Spleen (tissue), 11 donors: Measurements from ENCODE around the gene KCNK6. TPM values are rescaled to one million over a fixed set of nuclear protein-coding genes. Genes with fewer than 3 reads are reported as not detected.

ENCODE experiments used
- DNase-seq: peaks from one replicate; pipeline ENCODE4 v3.0.0-alpha.2; 2020
- H3K27ac ChIP-seq, 8 donors: fragments of 200-600 bp; sonication (generic) in 7 of 8; 1 replicate in 4 of 8; 2 replicates in 4 of 8; pipeline versions ENCODE4 v1.5.0 to v1.8.0; 2016 to 2021; ENCODE audit warnings: inconsistent platforms in 4 of 8, mild to moderate bottlenecking in 4 of 8, moderate library complexity in 1 of 8
- H3K27me3 ChIP-seq, 7 donors: fragments of 200-600 bp; sonication (generic) in 6 of 7; replicated peaks in 1 of 7; 1 replicate in 4 of 7; 2 replicates in 3 of 7; pipeline versions ENCODE4 v1.5.0 to v1.8.0; 2016 to 2021; ENCODE audit warnings: inconsistent platforms in 3 of 7, mild to moderate bottlenecking in 1 of 7
- H3K36me3 ChIP-seq, 6 donors: fragments of 200-600 bp; sonication (generic) in 5 of 6; 1 replicate in 4 of 6; 2 replicates in 2 of 6; pipeline versions ENCODE4 v1.5.0 to v1.8.0; 2016 to 2021; ENCODE audit warnings: inconsistent platforms in 2 of 6
- H3K4me1 ChIP-seq, 6 donors: fragments of 200-600 bp; sonication (generic) in 5 of 6; 1 replicate in 3 of 6; 2 replicates in 3 of 6; pipeline versions ENCODE4 v1.5.0 to v1.8.0; 2016 to 2021; ENCODE audit warnings: inconsistent platforms in 3 of 6
- H3K4me3 ChIP-seq, 8 donors: fragments of 200-600 bp; sonication (generic) in 7 of 8; 1 replicate in 4 of 8; 2 replicates in 4 of 8; pipeline versions ENCODE4 v1.5.0 to v1.8.0; 2016 to 2021; ENCODE audit warnings: inconsistent platforms in 4 of 8, mild to moderate bottlenecking in 4 of 8, moderate library complexity in 2 of 8
- H3K9me3 ChIP-seq, 8 donors: fragments of 200-600 bp; sonication (generic) in 7 of 8; 1 replicate in 4 of 8; 2 replicates in 4 of 8; pipeline versions ENCODE4 v1.5.0 to v1.8.0; 2016 to 2021; ENCODE audit warnings: inconsistent platforms in 4 of 8
- CTCF ChIP-seq, 11 experiments: fragments of 200-600 bp in 7 of 11; fragments of 450-650 bp in 4 of 11; sonication (generic) in 4 of 11; IDR thresholded peaks in 8 of 11; conservative IDR thresholded peaks in 3 of 11; 1 replicate in 7 of 11; 2 replicates in 4 of 11; pipeline versions ENCODE4 v1.4.0 to v1.8.0; 2016 to 2021; ENCODE audit warnings: antibody characterized with exemption in 11 of 11, inconsistent platforms in 4 of 11, mild to moderate bottlenecking in 1 of 11
- POLR2A ChIP-seq, 3 donors: fragments of 450-650 bp; IDR thresholded peaks; one replicate each; pipeline ENCODE4 v1.5.1; 2017; ENCODE audit warnings: antibody characterized with exemption in 3 of 3, mild to moderate bottlenecking in 1 of 3
- POLR2AphosphoS5 ChIP-seq, 3 donors: sonication (generic); formaldehyde crosslinking; IDR thresholded peaks; one replicate each; pipeline ENCODE4 v1.5.1; 2017; ENCODE audit warnings: antibody characterized with exemption in 3 of 3
- WGBS, 5 donors: extraction: QIAGEN DNeasy Blood & Tissue Kit in 3 of 5; methylation state at CpG; one replicate each; pipeline versions ENCODE4 v1.1.5 to v1.1.7; 2013 to 2018; 5-methylcytosine and 5-hydroxymethylcytosine counted together
- intact Hi-C: fragments of 100-400 bp; cut with DNase I; formaldehyde crosslinking; loops from one replicate; pipeline ENCODE4 v1.15.0; 2023; ENCODE audit warnings: low total_unique reads
- polyA plus RNA-seq, 3 donors: library from polyadenylated mRNA; stranded (reverse); fragments of 200-250 nt; gene quantifications; one replicate each; pipeline ENCODE4 v1.2.1, GENCODE V29; 2013
- total RNA-seq, 7 donors: library from RNA; depleted of rRNA in 3 of 7; stranded (reverse); fragments of >200 nt in 3 of 7; fragmentation: NEBNext Ultra II Directional in 4 of 7; extraction: Animal tissue kit (Norgen Biotek cat#: 25700) in 4 of 7; gene quantifications; one replicate each; pipeline versions ENCODE4 v1.1.0 to v1.2.1, GENCODE V29; 2016 to 2021
- donor health status: healthy with polysubstance abuse.
- donor health status: DM: no; HTN: no; CAD: no; lungs with moderate emphysema.
- donor health status: DM: no; HTN: no; CAD: no.
- donor health status: Bipolar disorder and iron deficiency.
- donor health status: healthy.
- donor health status: DM: no; HTN: no; CAD: no.
- donor health status: DM: yes; HTN: yes; CAD: no.

Gene KCNK6
- total and polyA plus RNA-seq, 10 donors: 3.8 to 25.9 (median 13.6) TPM

DNA sequence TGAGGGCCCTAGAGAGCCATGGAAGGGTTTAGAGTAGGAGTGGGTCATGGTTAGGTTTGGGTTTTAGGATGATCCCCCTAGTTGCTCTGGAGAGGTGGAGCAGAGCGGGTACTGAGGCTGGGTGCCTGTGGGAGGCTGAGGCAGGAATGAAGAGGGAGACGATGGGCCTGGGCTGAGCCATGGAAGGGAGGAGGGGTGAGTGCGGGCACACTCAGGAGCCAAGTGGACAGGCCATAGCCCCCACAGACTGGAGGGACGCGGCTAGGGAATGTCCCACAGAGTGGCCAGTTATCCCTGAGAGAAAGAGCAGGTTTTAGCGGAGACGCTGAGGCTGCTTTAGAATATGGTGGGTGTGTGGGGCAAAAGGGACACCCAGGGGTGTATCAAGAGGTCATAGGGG is 10.0 kb downstream of the KCNK6 start:
- DNase-seq: no peak
- WGBS, 5 donors: 93 to 96% (median 95%) methylated on average over 7 of the region's 7 CpGs

DNA sequence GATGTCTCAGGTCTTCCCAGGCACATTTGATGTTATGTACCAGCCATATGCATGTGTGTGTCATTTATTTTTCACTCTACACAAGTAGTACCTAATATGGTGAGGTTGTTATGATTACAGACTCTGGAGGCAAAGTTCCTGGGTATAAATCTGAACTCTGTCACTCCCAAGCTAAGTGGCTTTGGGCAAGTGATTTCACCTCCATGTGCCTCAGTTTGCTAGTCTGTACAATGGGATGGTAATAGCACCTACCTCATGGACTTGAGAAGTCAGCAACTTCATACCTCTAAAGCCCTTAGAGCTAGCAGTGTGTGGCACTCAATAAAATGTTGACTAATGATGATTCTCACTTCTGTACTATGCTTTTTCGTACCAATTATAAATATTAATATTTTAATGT is 12.1 kb downstream of the KCNK6 start:
- no peaks in the 10 kb centered on the region for H3K9me3 ChIP-seq
- no peak overlapping the region for H3K27ac ChIP-seq
- TF ChIP-seq POLR2AphosphoS5 (IDR thresholded peaks at IDR 0.05): no peak
- no peak for TF ChIP-seq CTCF (IDR thresholded peaks at IDR 0.05 in 8 of 11, conservative IDR thresholded peaks at IDR 0.05 in 3 of 11)
- TF ChIP-seq POLR2A (IDR thresholded peaks at IDR 0.05): no peak
- H3K4me3 ChIP-seq: no peak overlapping the region
- 88 to 97% (median 91%) methylated on average over 1 of the region's 1 CpG for WGBS, 5 donors
- intact Hi-C loops: loop anchor here (5.0 kb wide), 1 partner anchor 89 kb away; no protein-coding TSS in a partner anchor
- H3K4me1 ChIP-seq: peaks cover 0 to 10% (median 8%) of the 10 kb centered on the region in 6 donors
- no peak for DNase-seq
- H3K27me3 ChIP-seq: no peaks in the 10 kb centered on the region
- peaks cover 5 to 42% (median 19%) of the 10 kb centered on the region in 6 donors for H3K36me3 ChIP-seq

More for the DNA sequence above, 10.0 kb downstream of the KCNK6 start:
- H3K36me3 ChIP-seq: peaks cover 5 to 62% (median 34%) of the 10 kb centered on the region in 6 donors
- H3K9me3 ChIP-seq: no peaks in the 10 kb centered on the region
- TF ChIP-seq POLR2AphosphoS5 (IDR thresholded peaks at IDR 0.05) (peak in 1 of 3 donors; percentile 48), POLR2A (IDR thresholded peaks at IDR 0.05) (no peak)
- peaks cover 0 to under 1% (median 0%) of the 10 kb centered on the region in 6 donors for H3K4me1 ChIP-seq
- no peak overlapping the region for H3K27ac ChIP-seq
- no peaks in the 10 kb centered on the region for H3K27me3 ChIP-seq
- H3K4me3 ChIP-seq: no peak overlapping the region
- intact Hi-C loops: loop anchor here (5.0 kb wide), 1 partner anchor 87 kb away; no protein-coding TSS in a partner anchor

DNA sequence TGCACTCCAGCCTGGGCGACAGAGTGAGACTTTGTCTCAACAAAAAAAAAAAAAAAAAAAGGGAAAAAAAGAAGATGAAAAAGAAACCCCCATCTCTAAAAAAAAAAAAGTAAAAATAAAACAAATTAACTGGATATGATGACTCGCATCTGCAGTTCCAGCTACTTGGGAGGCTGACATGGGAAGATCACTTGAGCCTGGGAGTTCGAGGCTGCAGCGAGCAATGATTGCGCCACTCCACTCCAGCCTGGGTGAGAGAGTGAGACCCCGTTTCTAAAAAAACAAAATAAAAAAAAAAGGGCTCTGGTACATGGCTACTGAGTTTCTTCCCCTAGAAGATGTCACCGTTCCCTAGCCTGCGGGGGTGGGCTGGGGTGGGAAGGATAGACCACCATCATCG is 13.6 kb downstream of the KCNK6 start:
- Histone ChIP-seq H3K27me3 (no peaks in the 10 kb centered on the region), H3K36me3 (peaks cover 0 to 33% (median 4%) of the 10 kb centered on the region in 6 donors), H3K4me1 (peaks cover 7 to 23% (median 19%) of the 10 kb centered on the region in 6 donors), H3K27ac (no peak overlapping the region), H3K4me3 (no peak overlapping the region), H3K9me3 (no peaks in the 10 kb centered on the region)
- 79 to 90% (median 86%) methylated on average over 9 of the region's 9 CpGs for WGBS, 5 donors
- no peak for DNase-seq
- intact Hi-C loops: loop anchor here (5.0 kb wide), 1 partner anchor 91 kb away; no protein-coding TSS in a partner anchor
- no peak for TF ChIP-seq CTCF (IDR thresholded peaks at IDR 0.05 in 8 of 11, conservative IDR thresholded peaks at IDR 0.05 in 3 of 11)

- peak; percentile 98 for DNase-seq
- Histone ChIP-seq H3K9me3 (no peaks in the 10 kb centered on the region), H3K4me3 (peak overlapping the region; percentile 57 to 93 (median 80)), H3K4me1 (peaks cover 7 to 29% (median 21%) of the 10 kb centered on the region in 6 donors), H3K36me3 (peaks cover 0 to 38% (median 0%) of the 10 kb centered on the region in 6 donors), H3K27me3 (no peaks in the 10 kb centered on the region), H3K27ac (peak overlapping the region; percentile 76 to 98 (median 96))
- 0 to 1% (median 1%) methylated on average over 50 to 52 of the region's 52 CpGs for WGBS, 5 donors
- TF ChIP-seq CTCF (IDR thresholded peaks at IDR 0.05 in 8 of 11, conservative IDR thresholded peaks at IDR 0.05 in 3 of 11) (peak in 1 of 11 experiments; percentile 9), POLR2A (IDR thresholded peaks at IDR 0.05) (peak in 1 of 3 donors; percentile 24), POLR2AphosphoS5 (IDR thresholded peaks at IDR 0.05) (peak; percentile 83 to 90 (median 89))
- intact Hi-C loops: loop anchor here (5.0 kb wide), 1 partner anchor 36 kb away; the partner anchor contains the start of gene PSMD8
Observed at GRCh38 chr19:38335949-38336637, 16.4 kb downstream of the KCNK6 start.
